ENCODE data around the gene ACR.

Gene ACR

DNA sequence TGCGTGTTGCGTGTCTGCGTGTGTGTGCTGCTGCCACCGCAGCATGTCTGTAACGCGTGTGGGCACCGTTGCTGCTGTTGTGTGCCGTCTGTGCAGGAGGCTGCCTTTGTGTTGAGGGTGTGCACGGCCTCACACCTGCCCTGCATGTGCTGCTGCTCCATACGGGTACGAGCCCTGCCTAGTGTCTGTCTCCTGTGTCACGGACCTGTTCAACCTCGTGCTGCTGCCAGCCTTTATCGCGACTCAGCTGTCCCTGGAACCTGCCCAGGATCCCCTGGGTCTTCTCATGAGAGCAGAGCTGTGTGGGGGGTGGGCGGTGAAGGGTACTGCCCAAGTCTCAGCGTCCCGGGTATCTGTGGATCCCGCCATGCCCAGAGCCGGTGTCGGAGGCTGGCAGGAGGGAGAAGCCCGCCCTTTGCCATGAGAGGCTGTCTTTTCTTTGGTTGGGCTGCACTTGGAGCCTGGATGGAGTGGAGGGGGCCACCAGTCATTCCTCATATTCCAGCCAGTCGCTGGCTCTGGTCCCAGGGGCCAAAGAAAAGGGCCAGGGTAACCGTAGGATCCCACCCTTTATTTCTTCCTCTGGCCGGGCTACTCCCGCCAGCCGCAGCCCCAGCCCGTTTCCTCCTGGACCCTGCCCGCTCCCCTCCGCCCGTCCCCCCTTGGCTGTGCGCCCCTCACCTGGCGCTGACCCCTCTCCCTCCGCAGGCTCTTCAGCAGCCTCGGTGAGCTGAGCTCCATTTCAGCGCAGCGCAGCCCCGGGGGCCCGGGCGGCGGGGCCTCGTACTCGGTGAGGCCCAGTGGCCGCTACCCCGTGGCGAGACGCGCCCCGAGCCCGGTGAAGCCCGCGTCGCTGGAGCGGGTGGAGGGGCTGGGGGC, 7.8 kb upstream of the ACR start:
- H3K9me3 ChIP-seq (ENCODE audit: control insufficient read depth, low read length) = no peaks in the 10 kb centered on the region
- H2AFZ ChIP-seq (ENCODE audit: low read depth, low read length) = no peak overlapping the region
- peaks cover 9% of the 10 kb centered on the region for H3K4me1 ChIP-seq (ENCODE audit: control insufficient read depth, insufficient read depth, low read depth, low read length)
- no peak overlapping the region for H3K4ac ChIP-seq (ENCODE audit: low read depth in 1 of 2, low read length in 2 of 2)
- peaks cover 15 to 31% of the 10 kb centered on the region in 2 experiments for H3K27me3 ChIP-seq (ENCODE audit: control insufficient read depth in 1 of 2, insufficient read depth in 1 of 2, low read length in 2 of 2)
- no peak overlapping the region for H2BK12ac ChIP-seq (ENCODE audit: low read length in 2 of 2)
- H3K4me2 ChIP-seq (ENCODE audit: low read length, poor library complexity, severe bottlenecking) = no peak overlapping the region
- H3K14ac ChIP-seq (ENCODE audit: low read length in 2 of 2) = no peak overlapping the region
- H3K79me1 ChIP-seq (replicated peaks; ENCODE audit: low read length, poor library complexity, severe bottlenecking) = no peaks in the 10 kb centered on the region
- no peak overlapping the region for H2BK5ac ChIP-seq (ENCODE audit: low read depth, low read length, poor library complexity, severe bottlenecking)
- no peak overlapping the region for H3K27ac ChIP-seq (ENCODE audit: low read length, poor library complexity, severe bottlenecking)
- H3K9ac ChIP-seq (ENCODE audit: low read length) = no peak overlapping the region
- no peak overlapping the region for H4K91ac ChIP-seq (ENCODE audit: low read length)
- no peak overlapping the region for H4K8ac ChIP-seq (ENCODE audit: low read length)
- no peak for DNase-seq
- H2BK120ac ChIP-seq (ENCODE audit: low read depth, low read length) = no peak overlapping the region
- no peak overlapping the region for H3K18ac ChIP-seq (ENCODE audit: low read depth in 1 of 2, low read length in 2 of 2)
- H2AK5ac ChIP-seq (ENCODE audit: low read length, severe bottlenecking) = no peak overlapping the region
- H2BK15ac ChIP-seq (ENCODE audit: low read depth, poor library complexity, severe bottlenecking) = peak overlapping the region; percentile 57
- 70% methylated on average over 53 of the region's 54 CpGs for WGBS
- peaks cover 0 to 7% of the 10 kb centered on the region in 2 experiments for H3K36me3 ChIP-seq (ENCODE audit: control insufficient read depth in 1 of 2, insufficient read depth in 2 of 2, low read depth in 1 of 2, low read length in 2 of 2)
- H3K23ac ChIP-seq (ENCODE audit: low read length in 2 of 2) = no peak overlapping the region
- no peak overlapping the region for H3K4me3 ChIP-seq (ENCODE audit: insufficient read depth in 1 of 2, low read depth in 1 of 2, low read length in 2 of 2)

DNA sequence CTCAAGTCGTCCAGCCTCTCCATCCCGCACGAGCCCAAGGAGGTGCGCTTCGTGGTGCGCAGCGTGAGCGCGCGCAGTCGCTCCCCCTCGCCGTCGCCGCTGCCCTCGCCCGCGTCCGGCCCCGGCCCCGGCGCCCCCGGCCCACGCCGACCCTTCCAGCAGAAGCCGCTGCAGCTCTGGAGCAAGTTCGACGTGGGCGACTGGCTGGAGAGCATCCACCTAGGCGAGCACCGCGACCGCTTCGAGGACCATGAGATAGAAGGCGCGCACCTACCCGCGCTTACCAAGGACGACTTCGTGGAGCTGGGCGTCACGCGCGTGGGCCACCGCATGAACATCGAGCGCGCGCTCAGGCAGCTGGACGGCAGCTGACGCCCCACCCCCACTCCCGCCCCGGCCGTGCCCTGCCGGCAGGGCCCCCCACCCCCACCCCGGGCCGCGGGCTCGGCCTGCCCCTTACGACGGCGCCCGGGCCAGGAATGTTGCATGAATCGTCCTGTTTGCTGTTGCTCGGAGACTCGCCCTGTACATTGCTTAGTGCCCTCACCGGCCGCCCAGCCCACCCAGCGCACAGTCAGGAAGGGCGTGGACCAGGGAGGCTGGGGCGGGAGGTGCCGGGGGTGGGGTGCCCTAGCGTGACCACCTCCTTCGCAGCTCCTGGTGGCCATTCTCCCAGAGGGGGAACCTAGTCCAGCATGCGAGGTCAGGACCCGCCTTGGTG, 6.9 kb upstream of the ACR start:
- H3K9ac ChIP-seq (ENCODE audit: low read length) = no peak overlapping the region
- H3K18ac ChIP-seq (ENCODE audit: low read depth in 1 of 2, low read length in 2 of 2) = no peak overlapping the region
- peaks cover 0 to 4% of the 10 kb centered on the region in 2 experiments for H3K36me3 ChIP-seq (ENCODE audit: control insufficient read depth in 1 of 2, insufficient read depth in 2 of 2, low read depth in 1 of 2, low read length in 2 of 2)
- H4K8ac ChIP-seq (ENCODE audit: low read length) = no peak overlapping the region
- H2AK5ac ChIP-seq (ENCODE audit: low read length, severe bottlenecking) = no peak overlapping the region
- H2AFZ ChIP-seq (ENCODE audit: low read depth, low read length) = no peak overlapping the region
- no peak overlapping the region for H3K4ac ChIP-seq (ENCODE audit: low read depth in 1 of 2, low read length in 2 of 2)
- H3K79me1 ChIP-seq (replicated peaks; ENCODE audit: low read length, poor library complexity, severe bottlenecking) = no peaks in the 10 kb centered on the region
- H3K27me3 ChIP-seq (ENCODE audit: control insufficient read depth in 1 of 2, insufficient read depth in 1 of 2, low read length in 2 of 2) = peaks cover 20 to 34% of the 10 kb centered on the region in 2 experiments
- no peaks in the 10 kb centered on the region for H3K9me3 ChIP-seq (ENCODE audit: control insufficient read depth, low read length)
- no peak overlapping the region for H2BK12ac ChIP-seq (ENCODE audit: low read length in 2 of 2)
- DNase-seq = no peak
- peak overlapping the region in 1 of 2 experiments; percentile 6 for H3K4me3 ChIP-seq (ENCODE audit: insufficient read depth in 1 of 2, low read depth in 1 of 2, low read length in 2 of 2)
- H3K23ac ChIP-seq (ENCODE audit: low read length in 2 of 2) = no peak overlapping the region
- no peak overlapping the region for H3K14ac ChIP-seq (ENCODE audit: low read length in 2 of 2)
- H4K91ac ChIP-seq (ENCODE audit: low read length) = no peak overlapping the region
- H2BK15ac ChIP-seq (ENCODE audit: low read depth, poor library complexity, severe bottlenecking) = peak overlapping the region; percentile 17
- H3K27ac ChIP-seq (ENCODE audit: low read length, poor library complexity, severe bottlenecking) = no peak overlapping the region
- H2BK120ac ChIP-seq (ENCODE audit: low read depth, low read length) = no peak overlapping the region
- peaks cover 9% of the 10 kb centered on the region for H3K4me1 ChIP-seq (ENCODE audit: control insufficient read depth, insufficient read depth, low read depth, low read length)
- H3K4me2 ChIP-seq (ENCODE audit: low read length, poor library complexity, severe bottlenecking) = no peak overlapping the region
- H2BK5ac ChIP-seq (ENCODE audit: low read depth, low read length, poor library complexity, severe bottlenecking) = no peak overlapping the region
- WGBS = 45% methylated on average over 71 of the region's 76 CpGs

DNA sequence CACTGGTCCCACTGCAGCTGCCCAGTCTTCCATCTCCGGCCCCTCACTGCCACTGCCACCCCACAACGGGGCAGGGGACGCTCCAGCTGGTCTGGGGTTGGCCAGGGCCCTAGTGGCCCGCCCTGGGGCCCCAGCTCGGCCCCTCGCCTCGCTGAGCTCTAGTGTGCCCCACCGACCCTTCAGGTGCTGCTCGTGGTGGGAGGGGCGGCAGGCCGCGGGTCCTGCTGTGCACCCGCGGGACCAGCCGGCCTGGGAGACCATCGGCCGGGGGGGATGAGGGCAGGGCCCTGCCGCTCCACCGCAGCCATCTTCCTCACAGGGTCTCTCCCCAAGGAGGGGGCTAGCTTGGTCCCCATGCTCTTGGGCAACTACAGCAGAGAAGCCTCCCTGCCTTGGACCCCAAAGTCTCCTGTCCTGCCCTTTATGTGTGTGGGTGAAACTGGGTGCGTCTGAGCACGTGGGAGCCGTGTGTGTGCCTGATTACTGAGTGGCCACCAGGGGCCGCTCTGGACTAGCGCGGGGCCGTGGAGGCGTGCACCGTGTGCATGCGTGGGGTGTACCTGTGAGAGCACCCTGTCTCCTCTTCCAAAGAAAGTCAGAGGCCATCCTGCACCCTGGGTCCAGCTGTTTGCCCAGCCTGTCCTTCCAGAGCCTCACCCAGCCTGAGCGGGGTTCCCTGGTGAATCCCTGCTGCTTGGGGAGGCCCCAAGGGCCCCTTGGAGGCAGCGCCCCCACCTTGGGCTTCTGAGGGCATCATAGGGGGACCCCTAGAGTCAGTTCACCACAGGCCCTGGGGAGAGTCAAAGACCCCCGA, 6.0 kb upstream of the ACR start:
- Histone ChIP-seq H3K4ac (ENCODE audit: low read depth in 1 of 2, low read length in 2 of 2) (no peak overlapping the region), H3K4me1 (ENCODE audit: control insufficient read depth, insufficient read depth, low read depth, low read length) (peaks cover 9% of the 10 kb centered on the region), H3K36me3 (ENCODE audit: control insufficient read depth in 1 of 2, insufficient read depth in 2 of 2, low read depth in 1 of 2, low read length in 2 of 2) (peaks cover 0 to 4% of the 10 kb centered on the region in 2 experiments), H4K8ac (ENCODE audit: low read length) (peak overlapping the region; percentile 63), H2AFZ (ENCODE audit: low read depth, low read length) (no peak overlapping the region), H3K4me3 (ENCODE audit: insufficient read depth in 1 of 2, low read depth in 1 of 2, low read length in 2 of 2) (no peak overlapping the region), H3K27me3 (ENCODE audit: control insufficient read depth in 1 of 2, insufficient read depth in 1 of 2, low read length in 2 of 2) (peaks cover 28 to 43% of the 10 kb centered on the region in 2 experiments), H3K4me2 (ENCODE audit: low read length, poor library complexity, severe bottlenecking) (no peak overlapping the region), H2BK120ac (ENCODE audit: low read depth, low read length) (no peak overlapping the region), H2BK12ac (ENCODE audit: low read length in 2 of 2) (peak overlapping the region in 1 of 2 experiments; percentile 57), H3K79me1 (replicated peaks; ENCODE audit: low read length, poor library complexity, severe bottlenecking) (no peaks in the 10 kb centered on the region), H2BK5ac (ENCODE audit: low read depth, low read length, poor library complexity, severe bottlenecking) (no peak overlapping the region), H4K91ac (ENCODE audit: low read length) (peak overlapping the region; percentile 48), H3K23ac (ENCODE audit: low read length in 2 of 2) (no peak overlapping the region), H3K14ac (ENCODE audit: low read length in 2 of 2) (no peak overlapping the region), H3K9me3 (ENCODE audit: control insufficient read depth, low read length) (no peaks in the 10 kb centered on the region), H2AK5ac (ENCODE audit: low read length, severe bottlenecking) (no peak overlapping the region), H3K18ac (ENCODE audit: low read depth in 1 of 2, low read length in 2 of 2) (peak overlapping the region in 1 of 2 experiments; percentile 74), H3K9ac (ENCODE audit: low read length) (peak overlapping the region; percentile 66), H2BK15ac (ENCODE audit: low read depth, poor library complexity, severe bottlenecking) (peak overlapping the region; percentile 41), H3K27ac (ENCODE audit: low read length, poor library complexity, severe bottlenecking) (no peak overlapping the region)
- peak; percentile 34 for DNase-seq
- WGBS = 51% methylated on average over 28 of the region's 32 CpGs

Data from mesenchymal stem cell (in vitro differentiated cells and primary cell).